Measurements from ENCODE around the gene AP4M1. TPM values are rescaled to one million over a fixed set of nuclear protein-coding genes. Genes with fewer than 3 reads are reported as not detected.

Gene AP4M1
- total and polyA plus RNA-seq, 9 of the 15 experiments (the other 6 are each of a cell fraction or from before 2014, with no cell fraction given): 1.3 to 30.9 (median 14.1) TPM

GRCh38 chr7:100101016-100101862 lies at the start of gene AP4M1, which contains the start of gene MCM7 (continued):
- TF ChIP-seq ZBTB26 (CRISPR knock-in tag; IDR thresholded peaks at IDR 0.05) (peak; percentile 23; the same call in 1 of the 2 replicates), KDM2B (CRISPR knock-in tag; IDR thresholded peaks at IDR 0.05) (0 out of 2 replicates have a peak, but pooled peaks have one; percentile 42), GTF2A2 (tag; IDR thresholded peaks at IDR 0.05) (no peak), RCOR1 (IDR thresholded peaks at IDR 0.05; ENCODE audit: borderline replicate concordance in 1 of 2, low read depth in 2 of 2, low read length in 2 of 2) (peak in 1 of 2 experiments; percentile 64; a peak in 3 of 4 replicates), ZNF766 (CRISPR knock-in tag; conservative IDR thresholded peaks at IDR 0.05) (peak; percentile 58; the same call in 1 of the 2 replicates), ASH1L (IDR thresholded peaks at IDR 0.05; ENCODE audit: borderline replicate concordance, low read depth, partially characterized antibody) (peak; percentile 77), CBX1 (IDR thresholded peaks at IDR 0.05; ENCODE audit: low read depth) (peak; percentile 46; the same call in 1 of the 2 replicates), NCOA4 (IDR thresholded peaks at IDR 0.05; ENCODE audit: partially characterized antibody) (no peak), BRD9 (IDR thresholded peaks at IDR 0.05; ENCODE audit: low read depth, partially characterized antibody) (peak; percentile 46), ATF1 (CRISPR knock-in tag; IDR thresholded peaks at IDR 0.05) (0 out of 2 replicates have a peak, but pooled peaks have one; percentile 21), ATF1 (tag; IDR thresholded peaks at IDR 0.05) (peak; percentile 78), MLLT1 (IDR thresholded peaks at IDR 0.05) (peak; percentile 46 to 86; a peak in 2 of 4 replicates), MGA (IDR thresholded peaks at IDR 0.05) (peak; percentile 96)

Measured in K562 (cell line).